ENCODE data around the gene MAS1.

DNA sequence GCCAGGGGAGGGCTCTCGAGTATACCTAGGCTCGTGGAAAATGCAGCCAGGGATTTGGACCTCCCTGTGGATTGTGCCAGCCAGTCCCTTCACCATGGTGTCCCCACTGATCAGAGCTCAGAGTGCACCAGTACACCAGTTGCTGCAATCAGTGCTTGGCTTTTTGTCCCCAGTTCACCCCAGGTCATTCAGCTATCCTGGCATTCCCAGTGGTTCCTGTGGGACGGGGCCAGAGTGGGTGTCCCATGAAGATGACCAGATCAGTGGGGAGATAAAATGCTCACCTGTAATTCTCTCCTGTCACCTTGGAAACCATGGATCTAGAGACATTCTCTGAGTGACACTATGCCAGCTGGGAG is 23.8 kb downstream of the MAS1 start:
- TF ChIP-seq RARB (CRISPR knock-in tag; IDR thresholded peaks at IDR 0.05) (no peak), ZFP30 (CRISPR knock-in tag; IDR thresholded peaks at IDR 0.05) (no peak), ISL1 (CRISPR knock-in tag; IDR thresholded peaks at IDR 0.05) (no peak), ZFP3 (CRISPR knock-in tag; IDR thresholded peaks at IDR 0.05) (no peak), OSR1 (CRISPR knock-in tag; IDR thresholded peaks at IDR 0.05) (no peak), TOX (CRISPR knock-in tag; IDR thresholded peaks at IDR 0.05; ENCODE audit: borderline replicate concordance) (no peak), GLIS3 (CRISPR knock-in tag; IDR thresholded peaks at IDR 0.05) (no peak), TCF4 (CRISPR knock-in tag; IDR thresholded peaks at IDR 0.05; ENCODE audit: borderline replicate concordance) (no peak), CSDC2 (CRISPR knock-in tag; IDR thresholded peaks at IDR 0.05) (no peak), ARNTL (CRISPR knock-in tag; IDR thresholded peaks at IDR 0.05; ENCODE audit: borderline replicate concordance, low read depth) (no peak), BACH2 (CRISPR knock-in tag; IDR thresholded peaks at IDR 0.05; ENCODE audit: borderline replicate concordance) (no peak), ZNF8 (CRISPR knock-in tag; IDR thresholded peaks at IDR 0.05) (no peak)
- TF ChIP-seq, protein P1, sequence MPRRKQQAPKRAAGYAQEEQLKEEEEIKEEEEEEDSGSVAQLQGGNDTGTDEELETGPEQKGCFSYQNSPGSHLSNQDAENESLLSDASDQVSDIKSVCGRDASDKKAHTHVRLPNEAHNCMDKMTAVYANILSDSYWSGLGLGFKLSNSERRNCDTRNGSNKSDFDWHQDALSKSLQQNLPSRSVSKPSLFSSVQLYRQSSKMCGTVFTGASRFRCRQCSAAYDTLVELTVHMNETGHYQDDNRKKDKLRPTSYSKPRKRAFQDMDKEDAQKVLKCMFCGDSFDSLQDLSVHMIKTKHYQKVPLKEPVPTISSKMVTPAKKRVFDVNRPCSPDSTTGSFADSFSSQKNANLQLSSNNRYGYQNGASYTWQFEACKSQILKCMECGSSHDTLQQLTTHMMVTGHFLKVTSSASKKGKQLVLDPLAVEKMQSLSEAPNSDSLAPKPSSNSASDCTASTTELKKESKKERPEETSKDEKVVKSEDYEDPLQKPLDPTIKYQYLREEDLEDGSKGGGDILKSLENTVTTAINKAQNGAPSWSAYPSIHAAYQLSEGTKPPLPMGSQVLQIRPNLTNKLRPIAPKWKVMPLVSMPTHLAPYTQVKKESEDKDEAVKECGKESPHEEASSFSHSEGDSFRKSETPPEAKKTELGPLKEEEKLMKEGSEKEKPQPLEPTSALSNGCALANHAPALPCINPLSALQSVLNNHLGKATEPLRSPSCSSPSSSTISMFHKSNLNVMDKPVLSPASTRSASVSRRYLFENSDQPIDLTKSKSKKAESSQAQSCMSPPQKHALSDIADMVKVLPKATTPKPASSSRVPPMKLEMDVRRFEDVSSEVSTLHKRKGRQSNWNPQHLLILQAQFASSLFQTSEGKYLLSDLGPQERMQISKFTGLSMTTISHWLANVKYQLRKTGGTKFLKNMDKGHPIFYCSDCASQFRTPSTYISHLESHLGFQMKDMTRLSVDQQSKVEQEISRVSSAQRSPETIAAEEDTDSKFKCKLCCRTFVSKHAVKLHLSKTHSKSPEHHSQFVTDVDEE (CRISPR knock-in tag; IDR thresholded peaks at IDR 0.05), result no peak
- TF ChIP-seq, protein P2, sequence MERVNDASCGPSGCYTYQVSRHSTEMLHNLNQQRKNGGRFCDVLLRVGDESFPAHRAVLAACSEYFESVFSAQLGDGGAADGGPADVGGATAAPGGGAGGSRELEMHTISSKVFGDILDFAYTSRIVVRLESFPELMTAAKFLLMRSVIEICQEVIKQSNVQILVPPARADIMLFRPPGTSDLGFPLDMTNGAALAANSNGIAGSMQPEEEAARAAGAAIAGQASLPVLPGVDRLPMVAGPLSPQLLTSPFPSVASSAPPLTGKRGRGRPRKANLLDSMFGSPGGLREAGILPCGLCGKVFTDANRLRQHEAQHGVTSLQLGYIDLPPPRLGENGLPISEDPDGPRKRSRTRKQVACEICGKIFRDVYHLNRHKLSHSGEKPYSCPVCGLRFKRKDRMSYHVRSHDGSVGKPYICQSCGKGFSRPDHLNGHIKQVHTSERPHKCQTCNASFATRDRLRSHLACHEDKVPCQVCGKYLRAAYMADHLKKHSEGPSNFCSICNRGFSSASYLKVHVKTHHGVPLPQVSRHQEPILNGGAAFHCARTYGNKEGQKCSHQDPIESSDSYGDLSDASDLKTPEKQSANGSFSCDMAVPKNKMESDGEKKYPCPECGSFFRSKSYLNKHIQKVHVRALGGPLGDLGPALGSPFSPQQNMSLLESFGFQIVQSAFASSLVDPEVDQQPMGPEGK (CRISPR knock-in tag; IDR thresholded peaks at IDR 0.05; ENCODE audit: borderline replicate concordance), result no peak
